NT2/D1 (cell line): ENCODE results near the gene FOXRED1.

Source experiments
- DNase-seq: peaks from one replicate; pipeline ENCODE4 v3.0.0-alpha.2; 2011; ENCODE audit warnings: low read depth, low spot score
- H3K27me3 ChIP-seq: 2 replicates; pipeline ENCODE4 v1.6.0; 2011; ENCODE audit warnings: mild to moderate bottlenecking; ENCODE audit not compliant: insufficient read length, insufficient read depth
- H3K36me3 ChIP-seq: 2 replicates; pipeline ENCODE4 v1.6.1; 2011; ENCODE audit warnings: mild to moderate bottlenecking, low read length, mixed read lengths; ENCODE audit not compliant: insufficient read depth, insufficient read length
- H3K4me1 ChIP-seq: 2 replicates; pipeline ENCODE4 v1.5.1; 2011; ENCODE audit not compliant: insufficient read depth, insufficient read length
- H3K4me3 ChIP-seq: 2 replicates; pipeline ENCODE4 v1.5.1; 2011; ENCODE audit warnings: low read depth; ENCODE audit not compliant: insufficient read length
- H3K9ac ChIP-seq: 2 replicates; pipeline ENCODE4 v1.6.0; 2011; ENCODE audit warnings: low read depth; ENCODE audit not compliant: insufficient read length
- H3K9me3 ChIP-seq: 2 replicates; pipeline ENCODE4 v1.5.1; 2011; ENCODE audit warnings: mild to moderate bottlenecking, low read length; ENCODE audit not compliant: insufficient read depth
- SUZ12 ChIP-seq: IDR thresholded peaks from 2 replicates; pipeline ENCODE4 v1.6.1; 2011; ENCODE audit not compliant: insufficient read length, insufficient read depth; ENCODE audit errors: extremely low read depth
- YY1 ChIP-seq: IDR thresholded peaks from 2 replicates; pipeline ENCODE4 v1.6.1; 2011; ENCODE audit not compliant: insufficient read length, insufficient read depth
- ZNF274 ChIP-seq: IDR thresholded peaks from 2 replicates; pipeline ENCODE4 v1.6.1; 2011; ENCODE audit warnings: mild to moderate bottlenecking, low read depth, low read length

The FOXRED1 gene

DNA sequence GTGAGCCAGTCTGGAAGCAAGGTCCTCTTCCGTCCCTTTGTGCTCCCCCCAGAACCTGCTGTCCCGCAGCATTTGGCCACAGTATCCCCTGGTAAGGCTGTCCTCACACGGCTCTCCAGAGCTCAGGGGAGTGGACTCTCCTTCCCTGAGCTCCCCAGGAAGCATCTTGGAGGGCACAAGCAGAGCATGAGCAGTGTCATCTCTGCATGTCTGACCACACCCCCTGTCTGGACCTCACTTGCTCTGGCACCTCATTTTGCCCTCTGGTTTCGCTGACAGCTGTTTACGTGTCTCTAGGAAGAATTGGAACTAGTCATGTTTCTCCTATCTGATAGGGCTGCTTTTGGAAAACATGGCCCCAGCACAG lies 50.4 kb downstream of the FOXRED1 start:
- no peak for DNase-seq
- H3K9ac ChIP-seq = no peak overlapping the region
- no peak overlapping the region for H3K4me3 ChIP-seq
- H3K27me3 ChIP-seq = no peaks in the 10 kb centered on the region
- H3K4me1 ChIP-seq = no peaks in the 10 kb centered on the region
- H3K36me3 ChIP-seq = no peaks in the 10 kb centered on the region
- TF ChIP-seq YY1 = no peak
- no peak for TF ChIP-seq SUZ12
- no peaks in the 10 kb centered on the region for H3K9me3 ChIP-seq

DNA sequence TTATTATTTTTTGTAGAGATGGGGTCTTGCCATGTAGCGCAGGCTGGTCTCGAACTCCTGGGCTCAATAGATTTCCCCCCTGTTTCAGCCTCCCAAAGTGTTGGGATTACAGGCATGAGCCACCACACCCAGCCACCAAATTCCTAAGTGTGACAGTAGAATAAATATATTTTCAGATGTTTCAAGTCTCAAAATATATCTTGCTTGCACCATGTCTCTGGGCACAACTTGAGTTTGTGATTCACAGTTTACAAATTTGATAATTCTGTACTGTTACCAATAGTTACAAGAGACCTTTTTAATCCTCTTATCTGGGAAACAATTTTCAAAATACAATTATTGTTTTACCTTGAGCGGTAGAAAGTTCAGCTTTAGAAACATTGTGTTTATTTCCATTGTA lies 54.0 kb downstream of the FOXRED1 start:
- H3K9me3 ChIP-seq = no peaks in the 10 kb centered on the region
- H3K27me3 ChIP-seq = no peaks in the 10 kb centered on the region
- no peak overlapping the region for H3K9ac ChIP-seq
- TF ChIP-seq ZNF274 (no peak), YY1 (no peak), SUZ12 (no peak)
- no peak for DNase-seq
- no peak overlapping the region for H3K4me3 ChIP-seq
- no peaks in the 10 kb centered on the region for H3K36me3 ChIP-seq
- no peaks in the 10 kb centered on the region for H3K4me1 ChIP-seq

DNA sequence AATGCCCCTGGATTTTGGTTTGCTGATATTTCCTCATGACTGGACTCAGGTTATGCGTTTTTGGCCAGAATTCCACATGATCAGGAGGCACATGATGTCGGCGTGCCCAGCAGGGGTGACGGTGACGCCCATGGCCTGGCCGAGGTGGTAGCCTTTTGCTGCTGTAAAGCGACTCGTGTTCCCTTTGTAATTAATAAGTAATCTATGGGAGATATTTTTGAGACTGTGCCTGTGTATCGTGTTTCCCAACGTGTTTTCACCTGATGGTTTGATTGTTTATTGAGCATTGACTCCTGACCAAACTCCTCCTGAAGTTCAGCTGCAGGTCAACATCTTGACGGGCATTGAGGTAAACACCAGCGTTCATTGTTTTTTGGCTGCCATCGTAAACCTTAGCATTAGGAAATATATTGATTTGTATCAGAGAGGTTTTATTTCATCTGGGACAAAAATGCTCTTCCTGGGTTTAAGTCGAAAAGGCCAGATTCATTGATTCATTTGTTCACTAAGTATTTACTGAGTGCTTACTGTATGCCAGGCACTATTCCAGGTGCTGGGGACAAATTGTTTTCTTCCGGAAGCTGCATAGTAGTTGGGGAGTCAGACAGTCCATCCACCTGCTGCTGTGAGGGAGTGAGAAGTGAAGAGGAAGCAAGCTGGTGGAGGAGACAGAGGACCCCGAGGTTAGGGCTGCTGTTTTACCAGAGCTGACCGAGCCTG lies 58.5 kb downstream of the FOXRED1 start:
- Histone ChIP-seq H3K4me1 (no peaks in the 10 kb centered on the region), H3K36me3 (peaks cover 11% of the 10 kb centered on the region), H3K4me3 (no peak overlapping the region), H3K9ac (no peak overlapping the region), H3K9me3 (no peaks in the 10 kb centered on the region), H3K27me3 (no peaks in the 10 kb centered on the region)
- no peak for DNase-seq
- no peak for TF ChIP-seq ZNF274
- no peak for TF ChIP-seq SUZ12
- TF ChIP-seq YY1 = no peak
